Endothelial cell of umbilical vein (primary cell): ENCODE measurements around the gene S100Z. TPM values are rescaled to one million over a fixed set of nuclear protein-coding genes. Genes with fewer than 3 reads are reported as not detected.

Source experiments
- BruUV-seq: library from RNA; stranded (reverse); fragments of 400-500 nt; replicated peaks from 2 replicates; lab custom pipeline; 2021; lab: Mats Ljungman, UMichigan
- CTCF ChIA-PET: fragments of 300-600, 350-600 bp; sonication (Branson Sonifier 250); formaldehyde crosslinking; loops from one replicate; lab custom pipeline; 2021; ENCODE audit warnings: antibody characterized with exemption, inconsistent platforms; lab: Charles Lee
- POLR2A ChIA-PET: fragments of 300-600, 350-600 bp; sonication (Branson Sonifier 250); formaldehyde crosslinking; loops from one replicate; lab custom pipeline; 2021; ENCODE audit warnings: antibody characterized with exemption, inconsistent platforms; lab: Charles Lee
- DNase-seq: peaks from one replicate; pipeline ENCODE4 v3.0.0-alpha.2; 2011; ENCODE audit warnings: low read depth, low spot score
- FAIRE-seq: peaks from 2 replicates; lab custom pipeline; 2011; peaks lifted over from hg19 to GRCh38; lab: Jason Lieb, UNC
- H2AFZ ChIP-seq: 2 replicates; pipeline ENCODE4 v1.6.0; 2012; ENCODE audit warnings: low read depth, low read length, control low read depth, inconsistent platforms
- H3K27ac ChIP-seq: 2 replicates; pipeline ENCODE4 v1.5.1; 2011; ENCODE audit warnings: low read depth, mild to moderate bottlenecking, control low read depth, low read length, moderate library complexity; ENCODE audit not compliant: insufficient read depth
- H3K27me3 ChIP-seq, 2 experiments: 2 replicates each; pipeline versions ENCODE4 v1.6.0 to v1.6.1; 2011; ENCODE audit warnings: low read length in 2 of 2, mixed read lengths in 1 of 2; ENCODE audit not compliant: control insufficient read depth in 2 of 2, insufficient read depth in 2 of 2
- H3K36me3 ChIP-seq, 2 experiments: 2 replicates in 1 of 2; 3 replicates in 1 of 2; pipeline ENCODE4 v1.5.1; 2011; ENCODE audit warnings: low read length in 2 of 2, mild to moderate bottlenecking in 1 of 2, moderate library complexity in 1 of 2; ENCODE audit not compliant: control insufficient read depth in 2 of 2, insufficient read depth in 2 of 2; ENCODE audit errors: extremely low read depth in 1 of 2
- H3K4me1 ChIP-seq: 3 replicates; pipeline ENCODE4 v1.5.1; 2011; ENCODE audit warnings: mild to moderate bottlenecking, low read length; ENCODE audit not compliant: control insufficient read depth, insufficient read depth; ENCODE audit errors: extremely low read depth
- H3K4me2 ChIP-seq: 2 replicates; pipeline ENCODE4 v1.6.1; 2011; ENCODE audit warnings: low read length, control low read depth, mixed read lengths; ENCODE audit not compliant: insufficient read depth
- H3K4me3 ChIP-seq, 3 experiments: fragments of 200-600 bp in 1 of 3; sonication (generic), shearing (Covaris generic) in 1 of 3; replicated peaks in 1 of 3; 2 replicates each; pipeline ENCODE4 v1.5.1; 2011 to 2016; ENCODE audit warnings: control low read depth in 3 of 3, low read length in 3 of 3, mild to moderate bottlenecking in 2 of 3, inconsistent platforms in 1 of 3, low read depth in 1 of 3, moderate library complexity in 1 of 3; ENCODE audit not compliant: insufficient read depth in 1 of 3
- H3K79me2 ChIP-seq: 2 replicates; pipeline ENCODE4 v1.6.0; 2012; ENCODE audit warnings: low read length, inconsistent platforms; ENCODE audit not compliant: control insufficient read depth, insufficient read depth
- H3K9ac ChIP-seq: replicated peaks from 2 replicates; pipeline ENCODE3; 2011; ENCODE audit warnings: low read length, control low read depth; ENCODE audit not compliant: insufficient read depth; ENCODE audit errors: extremely low read depth
- H3K9me1 ChIP-seq: replicated peaks from 3 replicates; pipeline ENCODE4 v1.6.0; 2011; ENCODE audit warnings: mild to moderate bottlenecking, low read length; ENCODE audit not compliant: control insufficient read depth, insufficient read depth; ENCODE audit errors: extremely low read depth
- H3K9me3 ChIP-seq: replicated peaks from 2 replicates; pipeline ENCODE4 v1.5.1; 2012; ENCODE audit warnings: low read length, inconsistent platforms; ENCODE audit not compliant: control insufficient read depth, insufficient read depth
- H4K20me1 ChIP-seq: replicated peaks from 2 replicates; pipeline ENCODE3; 2011; ENCODE audit warnings: mild to moderate bottlenecking, low read length; ENCODE audit not compliant: control insufficient read depth, insufficient read depth; ENCODE audit errors: extremely low read depth
- CTCF ChIP-seq, 2 donors: IDR thresholded peaks; 1 replicate in 1 of 2; 2 replicates in 1 of 2; pipeline ENCODE4 v1.5.1; 2011; ENCODE audit warnings: low read length in 2 of 2, mild to moderate bottlenecking in 2 of 2, moderate library complexity in 2 of 2, control low read depth in 1 of 2, inconsistent platforms in 1 of 2, low read depth in 1 of 2; ENCODE audit not compliant: insufficient read depth in 1 of 2; ENCODE audit errors: extremely low read depth in 1 of 2
- FOS ChIP-seq: IDR thresholded peaks from 2 replicates; pipeline ENCODE4 v1.6.1; 2011; ENCODE audit warnings: mild to moderate bottlenecking, low read length, moderate library complexity, borderline replicate concordance; ENCODE audit not compliant: insufficient read depth
- GATA2 ChIP-seq: IDR thresholded peaks from 2 replicates; pipeline ENCODE4 v1.7.0; 2011; ENCODE audit warnings: low read depth, mild to moderate bottlenecking, moderate library complexity, mixed read lengths, low read length; ENCODE audit not compliant: insufficient read length, insufficient read depth
- JUN ChIP-seq: IDR thresholded peaks from 2 replicates; pipeline ENCODE4 v1.6.1; 2011; ENCODE audit warnings: borderline replicate concordance, low read depth; ENCODE audit not compliant: insufficient read length, insufficient read depth
- MAX ChIP-seq: IDR thresholded peaks from 2 replicates; pipeline ENCODE4 v1.6.1; 2011; ENCODE audit not compliant: insufficient read depth, insufficient read length
- MYC ChIP-seq: IDR thresholded peaks from one replicate; pipeline ENCODE4 v1.6.1; 2011; ENCODE audit warnings: mild to moderate bottlenecking, low read depth, low read length
- POLR2A ChIP-seq: IDR thresholded peaks from 2 replicates; pipeline ENCODE4 v1.6.1; 2012; ENCODE audit warnings: low read depth, mild to moderate bottlenecking, control low read depth, low read length
- POLR2AphosphoS5 ChIP-seq: IDR thresholded peaks from 2 replicates; pipeline ENCODE4 v1.6.1; 2012; ENCODE audit warnings: low read depth, mild to moderate bottlenecking, control low read depth, low read length, moderate library complexity; ENCODE audit not compliant: insufficient read depth
- dilution Hi-C: fragments of 300-500 bp; cut with MboI; formaldehyde crosslinking; loops from one replicate; pipeline ENCODE4 v1.15.0; 2019; ENCODE audit warnings: low sequenced_read_pairs; ENCODE audit not compliant: extremely low pct_ligation_motif_present
- intact Hi-C: fragments of 100-400 bp; cut with micrococcal nuclease; formaldehyde crosslinking; loops from one replicate; pipeline ENCODE4 v1.10.0; 2022
- polyA plus RNA-seq, 4 experiments: library from polyadenylated mRNA; depleted of rRNA in 3 of 4; stranded (reverse) in 3 of 4; unstranded in 1 of 4; fragments of >200 nt; gene quantifications; 2 replicates each; pipeline versions ENCODE4 v1.2.1 to v1.2.3, GENCODE V29; 2011 to 2012; ENCODE audit warnings: missing spikeins in 1 of 4
- total RNA-seq: library from RNA; stranded (reverse); gene quantifications from 2 replicates; pipeline ENCODE4 v1.2.3, GENCODE V29; 2021

The S100Z gene
- total and polyA plus RNA-seq, 2 donors (not counting 3 experiments of a cell fraction or from before 2014, with no cell fraction given): not detected

GRCh38 chr5:76836585-76836984, 13.2 kb upstream of the S100Z start:
- ChIA-PET POLR2A (no interaction called here), CTCF (no interaction called here)
- Histone ChIP-seq H3K4me3 (no peak overlapping the region), H3K79me2 (peaks cover 4% of the 10 kb centered on the region), H3K9me1 (no peaks in the 10 kb centered on the region), H4K20me1 (no peaks in the 10 kb centered on the region), H3K4me2 (no peak overlapping the region), H3K9ac (no peak overlapping the region), H3K9me3 (no peaks in the 10 kb centered on the region), H2AFZ (no peak overlapping the region), H3K27ac (no peak overlapping the region), H3K27me3 (no peaks in the 10 kb centered on the region), H3K4me1 (peaks cover 16% of the 10 kb centered on the region), H3K36me3 (peaks cover 5 to 9% of the 10 kb centered on the region in 2 experiments)
- FAIRE-seq (peak; percentile 4), DNase-seq (no peak)
- intact Hi-C loops: no loop called here
- BruUV-seq: no TSS peak
- dilution Hi-C loops: no loop called here
- no peak for TF ChIP-seq JUN
- TF ChIP-seq MYC: no peak
- no peak for TF ChIP-seq POLR2A
- TF ChIP-seq POLR2AphosphoS5: no peak
- TF ChIP-seq MAX: no peak
- TF ChIP-seq FOS: no peak
- TF ChIP-seq GATA2: no peak
- TF ChIP-seq CTCF (IDR thresholded peaks at IDR 0.05; ENCODE audit: extremely low read depth in 1 of 2, insufficient read depth in 1 of 2, low read depth in 1 of 2, low read length in 2 of 2): no peak
